Activated T-cell treated with anti-CD3 and anti-CD28 coated beads, Interleukin-2, amount 50 U/mL, for 24 hours (primary cell): Measurements from ENCODE around the gene TMEM178B.
"Not testable (repeated sequence)": the region's sequence is repeated elsewhere in the genome, so short reads cannot be mapped to it uniquely, and the experiment has no call there.

ENCODE experiments used
- DNase-seq: peaks from one replicate; pipeline ENCODE4 v3.0.0-alpha.2; 2020
- H3K27ac Mint-ChIP-seq: 2 replicates; pipeline ENCODE4 v1.8.0; 2020; ENCODE audit warnings: mild to moderate bottlenecking, mixed read lengths
- H3K27me3 Mint-ChIP-seq: 2 replicates; pipeline ENCODE4 v1.8.0; 2020; ENCODE audit warnings: mixed read lengths
- H3K36me3 Mint-ChIP-seq: 2 replicates; pipeline ENCODE4 v1.8.0; 2020; ENCODE audit warnings: low read depth, mixed read lengths
- H3K4me1 Mint-ChIP-seq: 2 replicates; pipeline ENCODE4 v1.8.0; 2020; ENCODE audit warnings: low read depth, mixed read lengths
- H3K4me3 Mint-ChIP-seq: 2 replicates; pipeline ENCODE4 v1.8.0; 2020; ENCODE audit warnings: mild to moderate bottlenecking, moderate library complexity, mixed read lengths
- H3K9me3 Mint-ChIP-seq: 2 replicates; pipeline ENCODE4 v1.8.0; 2020; ENCODE audit warnings: mixed read lengths

Gene TMEM178B

GRCh38 chr7:141167381-141167964 is 93.6 kb downstream of the TMEM178B start:
- Mint-ChIP-seq H3K4me1 (no peaks in the 10 kb centered on the region), H3K9me3 (no peaks in the 10 kb centered on the region), H3K27ac (no peak overlapping the region), H3K27me3 (peaks cover 16% of the 10 kb centered on the region), H3K36me3 (no peaks in the 10 kb centered on the region), H3K4me3 (no peak overlapping the region)
- no peak for DNase-seq

- H3K9me3 Mint-ChIP-seq, DNase-seq, H3K27ac Mint-ChIP-seq, H3K36me3 Mint-ChIP-seq, H3K4me1 Mint-ChIP-seq, H3K4me3 Mint-ChIP-seq: not testable (repeated sequence)
- peaks cover 16% of the 10 kb centered on the region for H3K27me3 Mint-ChIP-seq
Measured at GRCh38 chr7:141169157-141169556, 95.3 kb downstream of the TMEM178B start.

GRCh38 chr7:141175728-141176127 is 101.9 kb downstream of the TMEM178B start:
- not testable (repeated sequence) for H3K36me3 Mint-ChIP-seq, H3K4me1 Mint-ChIP-seq, H3K27ac Mint-ChIP-seq, H3K9me3 Mint-ChIP-seq, DNase-seq, H3K4me3 Mint-ChIP-seq
- H3K27me3 Mint-ChIP-seq, result peaks cover 18% of the 10 kb centered on the region

- not testable (repeated sequence) for DNase-seq, H3K9me3 Mint-ChIP-seq, H3K4me1 Mint-ChIP-seq, H3K4me3 Mint-ChIP-seq, H3K36me3 Mint-ChIP-seq
- Mint-ChIP-seq H3K27ac (peak overlapping the region; percentile 2), H3K27me3 (peaks cover 20% of the 10 kb centered on the region)
Measured at GRCh38 chr7:141177120-141177519, 103.3 kb downstream of the TMEM178B start.

GRCh38 chr7:141178486-141179135 is 104.7 kb downstream of the TMEM178B start:
- H3K27ac Mint-ChIP-seq, result no peak overlapping the region
- H3K4me1 Mint-ChIP-seq, result peaks cover 7% of the 10 kb centered on the region
- no peak for DNase-seq
- H3K9me3 Mint-ChIP-seq, result peaks cover 3% of the 10 kb centered on the region
- H3K36me3 Mint-ChIP-seq, result no peaks in the 10 kb centered on the region
- no peak overlapping the region for H3K4me3 Mint-ChIP-seq
- H3K27me3 Mint-ChIP-seq, result peaks cover 20% of the 10 kb centered on the region

GRCh38 chr7:141181812-141182211 is 107.9 kb downstream of the TMEM178B start:
- Mint-ChIP-seq H3K27me3 (peaks cover 14% of the 10 kb centered on the region), H3K4me3 (no peak overlapping the region), H3K27ac (no peak overlapping the region), H3K36me3 (no peaks in the 10 kb centered on the region), H3K9me3 (no peaks in the 10 kb centered on the region), H3K4me1 (peaks cover 5% of the 10 kb centered on the region)
- no peak for DNase-seq

- H3K4me3 Mint-ChIP-seq, result no peak overlapping the region
- no peak for DNase-seq
- peaks cover 22% of the 10 kb centered on the region for H3K27me3 Mint-ChIP-seq
- no peaks in the 10 kb centered on the region for H3K9me3 Mint-ChIP-seq
- no peak overlapping the region for H3K27ac Mint-ChIP-seq
- no peaks in the 10 kb centered on the region for H3K4me1 Mint-ChIP-seq
- H3K36me3 Mint-ChIP-seq, result no peaks in the 10 kb centered on the region
Measured at GRCh38 chr7:141184532-141185190, 110.8 kb downstream of the TMEM178B start.

- no peak for DNase-seq
- H3K27me3 Mint-ChIP-seq, result peaks cover 18% of the 10 kb centered on the region
- H3K4me1 Mint-ChIP-seq, result no peaks in the 10 kb centered on the region
- no peaks in the 10 kb centered on the region for H3K9me3 Mint-ChIP-seq
- H3K27ac Mint-ChIP-seq, result no peak overlapping the region
- no peaks in the 10 kb centered on the region for H3K36me3 Mint-ChIP-seq
- H3K4me3 Mint-ChIP-seq, result no peak overlapping the region
Measured at GRCh38 chr7:141185369-141185967, 111.6 kb downstream of the TMEM178B start.

GRCh38 chr7:141189231-141189630 is 115.4 kb downstream of the TMEM178B start:
- peaks cover 14% of the 10 kb centered on the region for H3K27me3 Mint-ChIP-seq
- no peak for DNase-seq
- no peak overlapping the region for H3K27ac Mint-ChIP-seq

GRCh38 chr7:141190495-141190894 is 116.6 kb downstream of the TMEM178B start:
- H3K4me3 Mint-ChIP-seq, result no peak overlapping the region
- no peaks in the 10 kb centered on the region for H3K4me1 Mint-ChIP-seq
- no peaks in the 10 kb centered on the region for H3K36me3 Mint-ChIP-seq
- DNase-seq, result no peak
- no peak overlapping the region for H3K27ac Mint-ChIP-seq
- peaks cover 13% of the 10 kb centered on the region for H3K27me3 Mint-ChIP-seq
- no peaks in the 10 kb centered on the region for H3K9me3 Mint-ChIP-seq

More at GRCh38 chr7:141189231-141189630, 115.4 kb downstream of the TMEM178B start:
- Mint-ChIP-seq H3K4me1 (no peaks in the 10 kb centered on the region), H3K9me3 (no peaks in the 10 kb centered on the region), H3K4me3 (no peak overlapping the region), H3K36me3 (no peaks in the 10 kb centered on the region)

GRCh38 chr7:141191277-141191676 is 117.4 kb downstream of the TMEM178B start:
- H3K27ac Mint-ChIP-seq, result no peak overlapping the region
- no peak overlapping the region for H3K4me3 Mint-ChIP-seq
- H3K4me1 Mint-ChIP-seq, result no peaks in the 10 kb centered on the region
- no peak for DNase-seq
- no peaks in the 10 kb centered on the region for H3K36me3 Mint-ChIP-seq
- H3K27me3 Mint-ChIP-seq, result peaks cover 10% of the 10 kb centered on the region
- H3K9me3 Mint-ChIP-seq, result no peaks in the 10 kb centered on the region

- H3K4me3 Mint-ChIP-seq, result no peak overlapping the region
- H3K36me3 Mint-ChIP-seq, result no peaks in the 10 kb centered on the region
- DNase-seq, result no peak
- no peaks in the 10 kb centered on the region for H3K9me3 Mint-ChIP-seq
- H3K27ac Mint-ChIP-seq, result no peak overlapping the region
- H3K27me3 Mint-ChIP-seq, result peaks cover 10% of the 10 kb centered on the region
- H3K4me1 Mint-ChIP-seq, result no peaks in the 10 kb centered on the region
Measured at GRCh38 chr7:141193066-141193465, 119.2 kb downstream of the TMEM178B start.

GRCh38 chr7:141195722-141196121 is 121.9 kb downstream of the TMEM178B start:
- DNase-seq, H3K27ac Mint-ChIP-seq, H3K4me1 Mint-ChIP-seq, H3K4me3 Mint-ChIP-seq, H3K27me3 Mint-ChIP-seq, H3K36me3 Mint-ChIP-seq, H3K9me3 Mint-ChIP-seq: not testable (repeated sequence)

- H3K27me3 Mint-ChIP-seq, result peaks cover 12% of the 10 kb centered on the region
- no peak for DNase-seq
Measured at GRCh38 chr7:141198194-141198958, 124.5 kb downstream of the TMEM178B start.

More at GRCh38 chr7:141198194-141198958, 124.5 kb downstream of the TMEM178B start:
- Mint-ChIP-seq H3K27ac (no peak overlapping the region), H3K4me1 (no peaks in the 10 kb centered on the region), H3K9me3 (no peaks in the 10 kb centered on the region), H3K36me3 (no peaks in the 10 kb centered on the region), H3K4me3 (no peak overlapping the region)
